T-helper 9 cell (primary cell): ENCODE results near the gene BCL11B.

Source experiments
- DNase-seq: peaks from one replicate; pipeline ENCODE4 v3.0.0-alpha.2; 2020

Gene BCL11B

GRCh38 chr14:99252940-99253868, 18.8 kb downstream of the BCL11B start:
- no peak for DNase-seq

- no peak for DNase-seq
Measured at GRCh38 chr14:99252443-99252939, 19.5 kb downstream of the BCL11B start.

- DNase-seq, result no peak
Measured at GRCh38 chr14:99251721-99252120, 20.3 kb downstream of the BCL11B start.

- no peak for DNase-seq
Measured at GRCh38 chr14:99250636-99251208, 21.3 kb downstream of the BCL11B start.

GRCh38 chr14:99249389-99249788, 22.6 kb downstream of the BCL11B start:
- DNase-seq, result no peak

GRCh38 chr14:99248761-99249171, 23.2 kb downstream of the BCL11B start:
- DNase-seq, result no peak

GRCh38 chr14:99247772-99248171, 24.2 kb downstream of the BCL11B start:
- no peak for DNase-seq

GRCh38 chr14:99247101-99247729, 24.8 kb downstream of the BCL11B start:
- no peak for DNase-seq

GRCh38 chr14:99246536-99247097, 25.4 kb downstream of the BCL11B start:
- peak; percentile 50 for DNase-seq

- DNase-seq, result no peak
Measured at GRCh38 chr14:99245564-99246511, 26.2 kb downstream of the BCL11B start.

GRCh38 chr14:99244941-99245563, 26.9 kb downstream of the BCL11B start:
- no peak for DNase-seq

GRCh38 chr14:99244367-99244901, 27.6 kb downstream of the BCL11B start:
- no peak for DNase-seq

- no peak for DNase-seq
Measured at GRCh38 chr14:99242816-99243721, 28.9 kb downstream of the BCL11B start.

- DNase-seq, result no peak
Measured at GRCh38 chr14:99242238-99242637, 29.8 kb downstream of the BCL11B start.

GRCh38 chr14:99241325-99242010, 30.5 kb downstream of the BCL11B start:
- no peak for DNase-seq

- no peak for DNase-seq
Measured at GRCh38 chr14:99240627-99241324, 31.2 kb downstream of the BCL11B start.

- DNase-seq, result no peak
Measured at GRCh38 chr14:99239661-99240092, 32.3 kb downstream of the BCL11B start.

GRCh38 chr14:99238216-99238615, 33.8 kb downstream of the BCL11B start:
- DNase-seq, result no peak

GRCh38 chr14:99237288-99237687, 34.7 kb downstream of the BCL11B start:
- DNase-seq, result no peak
